Liver (tissue), 9 donors: ENCODE measurements around the gene GABRD. TPM values are rescaled to one million over a fixed set of nuclear protein-coding genes. Genes with fewer than 3 reads are reported as not detected.

Experiments used
- DNase-seq: peaks from one replicate; pipeline ENCODE4 v3.0.0-alpha.2; 2017; ENCODE audit warnings: low spot score
- H3K27ac ChIP-seq, 2 donors: one replicate each; pipeline ENCODE4 v1.7.0; 2013; ENCODE audit warnings: inconsistent platforms in 2 of 2, low read length in 2 of 2, control low read depth in 1 of 2, low read depth in 1 of 2, mild to moderate bottlenecking in 1 of 2
- H3K27me3 ChIP-seq, 4 donors: one replicate each; pipeline versions ENCODE4 v1.6.1 to v1.7.0; 2013; ENCODE audit warnings: low read length in 3 of 4, inconsistent platforms in 1 of 4, mild to moderate bottlenecking in 1 of 4, moderate library complexity in 1 of 4; ENCODE audit not compliant: control insufficient read depth in 4 of 4, insufficient read depth in 4 of 4
- H3K36me3 ChIP-seq, 4 donors: one replicate each; pipeline versions ENCODE4 v1.6.1 to v1.7.0; 2013; ENCODE audit warnings: low read length in 3 of 4, mild to moderate bottlenecking in 3 of 4, low read depth in 1 of 4, moderate library complexity in 1 of 4; ENCODE audit not compliant: control insufficient read depth in 4 of 4, insufficient read depth in 3 of 4
- H3K4me1 ChIP-seq, 4 donors: one replicate each; pipeline versions ENCODE4 v1.6.1 to v1.7.0; 2013; ENCODE audit warnings: low read length in 3 of 4, mild to moderate bottlenecking in 3 of 4, moderate library complexity in 1 of 4; ENCODE audit not compliant: control insufficient read depth in 4 of 4, insufficient read depth in 4 of 4
- H3K4me3 ChIP-seq, 3 donors: one replicate each; pipeline versions ENCODE4 v1.6.1 to v1.7.0; 2013; ENCODE audit warnings: low read length in 3 of 3, control low read depth in 1 of 3, low read depth in 1 of 3, mild to moderate bottlenecking in 1 of 3
- H3K9ac ChIP-seq, 2 donors: one replicate each; pipeline ENCODE4 v1.7.0; 2013; ENCODE audit warnings: low read length in 2 of 2, mild to moderate bottlenecking in 2 of 2, moderate library complexity in 2 of 2, control low read depth in 1 of 2, low read depth in 1 of 2
- H3K9me3 ChIP-seq, 4 donors: one replicate each; pipeline versions ENCODE4 v1.6.1 to v1.7.0; 2013; ENCODE audit warnings: low read length in 3 of 4; ENCODE audit not compliant: control insufficient read depth in 4 of 4
- CTCF ChIP-seq: fragments of 150-350 bp; IDR thresholded peaks from 2 replicates; pipeline ENCODE4 v1.5.1; 2017; ENCODE audit warnings: improper control_type of control experiment, low read depth, low read length; ENCODE audit not compliant: missing input control
- EGR1 ChIP-seq, 2 donors: IDR thresholded peaks; 2 replicates each; pipeline ENCODE4 v1.6.1; 2016 to 2018; ENCODE audit warnings: antibody characterized with exemption in 2 of 2, low read depth in 2 of 2
- FOXA1 ChIP-seq: IDR thresholded peaks from 2 replicates; pipeline ENCODE4 v1.6.1; 2016; ENCODE audit warnings: antibody characterized with exemption
- FOXA2 ChIP-seq: IDR thresholded peaks from 2 replicates; pipeline ENCODE4 v1.6.1; 2016; ENCODE audit warnings: antibody characterized with exemption
- GABPA ChIP-seq, 2 donors: IDR thresholded peaks in 1 of 2; conservative IDR thresholded peaks in 1 of 2; 2 replicates each; pipeline ENCODE4 v1.6.1; 2016; ENCODE audit warnings: antibody characterized with exemption in 2 of 2, mild to moderate bottlenecking in 1 of 2, moderate library complexity in 1 of 2
- HNF4G ChIP-seq: IDR thresholded peaks from 2 replicates; pipeline ENCODE4 v1.6.1; 2016; ENCODE audit warnings: antibody characterized with exemption
- JUND ChIP-seq, 2 donors: IDR thresholded peaks; 2 replicates each; pipeline ENCODE4 v1.6.1; 2016; ENCODE audit warnings: antibody characterized with exemption in 2 of 2
- REST ChIP-seq: IDR thresholded peaks from 2 replicates; pipeline ENCODE4 v1.6.1; 2016; ENCODE audit warnings: antibody characterized with exemption, mild to moderate bottlenecking
- ZBTB33 ChIP-seq: IDR thresholded peaks from 2 replicates; pipeline ENCODE4 v1.6.1; 2016; ENCODE audit warnings: antibody characterized with exemption
- WGBS: extraction: QIAGEN DNeasy Blood & Tissue Kit; methylation state at CpG from one replicate; pipeline ENCODE4 v1.1.7; 2013; 5-methylcytosine and 5-hydroxymethylcytosine counted together
- polyA plus RNA-seq, 2 donors: library from polyadenylated mRNA; stranded (reverse) in 1 of 2; unstranded in 1 of 2; fragments of 200-250 nt in 1 of 2; fragments of >200 nt in 1 of 2; fragmentation: Nextera tagmentation in 1 of 2; extraction: Ambion mirVana in 1 of 2; gene quantifications; one replicate each; pipeline versions ENCODE4 v1.2.1 to v1.2.3, GENCODE V29; 2013 to 2015
- total RNA-seq, 2 donors: library from RNA; depleted of rRNA; stranded (reverse); fragments of >200 nt; gene quantifications; one replicate each; pipeline ENCODE4 v1.2.3, GENCODE V29; 2014
- donor health status: healthy.
- donor health status: healthy.
- donor health status: healthy.
- donor health status: healthy.
- donor health status: healthy.

GABRD gene
- total and polyA plus RNA-seq, 4 donors, result 0.29 TPM; not detected in 3

- Histone ChIP-seq H3K9me3 (no peaks in the 10 kb centered on the region), H3K4me3 (peak overlapping the region in 1 of 3 donors; percentile 44), H3K4me1 (peaks cover 0 to 8% (median 2%) of the 10 kb centered on the region in 4 donors), H3K27me3 (peaks cover 4 to 10% (median 7%) of the 10 kb centered on the region in 4 donors), H3K9ac (no peak overlapping the region), H3K27ac (no peak overlapping the region), H3K36me3 (no peaks in the 10 kb centered on the region)
- no peak for TF ChIP-seq CTCF
- no peak for TF ChIP-seq ZBTB33
- no peak for TF ChIP-seq JUND (IDR thresholded peaks at IDR 0.05)
- peak; percentile 96 for TF ChIP-seq REST
- no peak for TF ChIP-seq GABPA (IDR thresholded peaks at IDR 0.05 in 1 of 2, conservative IDR thresholded peaks at IDR 0.05 in 1 of 2)
- TF ChIP-seq HNF4G, result no peak
- no peak for TF ChIP-seq EGR1 (IDR thresholded peaks at IDR 0.05; ENCODE audit: low read depth in 2 of 2)
- DNase-seq, result no peak
- WGBS, result 15% methylated on average over 61 of the region's 61 CpGs
Observed at GRCh38 chr1:2019571-2020309, 595 bp downstream of the GABRD start.

GRCh38 chr1:2020310-2020655 lies 1.1 kb downstream of the GABRD start:
- Histone ChIP-seq H3K4me1 (peaks cover 0 to 8% (median 2%) of the 10 kb centered on the region in 4 donors), H3K27me3 (peaks cover 4 to 10% (median 6%) of the 10 kb centered on the region in 4 donors), H3K9ac (no peak overlapping the region), H3K36me3 (no peaks in the 10 kb centered on the region), H3K27ac (no peak overlapping the region), H3K9me3 (no peaks in the 10 kb centered on the region), H3K4me3 (no peak overlapping the region)
- TF ChIP-seq FOXA1, result no peak
- TF ChIP-seq ZBTB33, result no peak
- no peak for TF ChIP-seq FOXA2
- TF ChIP-seq EGR1 (IDR thresholded peaks at IDR 0.05; ENCODE audit: low read depth in 2 of 2), result no peak
- 82% methylated on average over 11 of the region's 11 CpGs for WGBS
- no peak for DNase-seq
